ENCODE data around the gene GABRB2. TPM values are rescaled to one million over a fixed set of nuclear protein-coding genes. Genes with fewer than 3 reads are reported as not detected.

Gene GABRB2
- total and polyA plus RNA-seq, 12 donors = under 0.01 to 0.42 (median 0.18) TPM; not detected in 2

DNA sequence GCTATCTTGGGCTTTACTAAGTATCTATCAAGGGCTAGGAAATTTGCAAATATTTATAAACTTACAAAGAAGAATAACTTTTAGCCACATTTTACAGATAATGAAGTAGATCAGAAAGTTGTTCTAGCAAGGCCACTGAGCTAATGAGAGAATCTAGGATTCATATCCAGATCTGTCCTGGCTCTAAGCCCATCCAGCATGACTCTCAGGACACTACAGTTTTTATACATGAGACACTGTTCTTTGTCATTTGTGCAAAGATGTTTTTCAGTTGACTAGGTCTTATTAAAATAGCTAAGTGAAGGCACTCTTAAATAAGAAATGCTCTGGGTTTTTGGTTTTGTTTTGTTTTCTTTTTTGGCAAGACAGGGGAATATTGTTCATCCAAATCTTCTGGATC lies 273.1 kb downstream of the GABRB2 start:
- Histone ChIP-seq H3K4me1 (no peaks in the 10 kb centered on the region), H3K27ac (no peak overlapping the region), H3K36me3 (no peaks in the 10 kb centered on the region), H3K9me3 (peaks cover 0 to 9% (median 0%) of the 10 kb centered on the region in 11 donors), H3K4me3 (no peak overlapping the region), H3K27me3 (no peaks in the 10 kb centered on the region)
- ATAC-seq (no peak), DNase-seq (no peak)
- TF ChIP-seq, protein P1, sequence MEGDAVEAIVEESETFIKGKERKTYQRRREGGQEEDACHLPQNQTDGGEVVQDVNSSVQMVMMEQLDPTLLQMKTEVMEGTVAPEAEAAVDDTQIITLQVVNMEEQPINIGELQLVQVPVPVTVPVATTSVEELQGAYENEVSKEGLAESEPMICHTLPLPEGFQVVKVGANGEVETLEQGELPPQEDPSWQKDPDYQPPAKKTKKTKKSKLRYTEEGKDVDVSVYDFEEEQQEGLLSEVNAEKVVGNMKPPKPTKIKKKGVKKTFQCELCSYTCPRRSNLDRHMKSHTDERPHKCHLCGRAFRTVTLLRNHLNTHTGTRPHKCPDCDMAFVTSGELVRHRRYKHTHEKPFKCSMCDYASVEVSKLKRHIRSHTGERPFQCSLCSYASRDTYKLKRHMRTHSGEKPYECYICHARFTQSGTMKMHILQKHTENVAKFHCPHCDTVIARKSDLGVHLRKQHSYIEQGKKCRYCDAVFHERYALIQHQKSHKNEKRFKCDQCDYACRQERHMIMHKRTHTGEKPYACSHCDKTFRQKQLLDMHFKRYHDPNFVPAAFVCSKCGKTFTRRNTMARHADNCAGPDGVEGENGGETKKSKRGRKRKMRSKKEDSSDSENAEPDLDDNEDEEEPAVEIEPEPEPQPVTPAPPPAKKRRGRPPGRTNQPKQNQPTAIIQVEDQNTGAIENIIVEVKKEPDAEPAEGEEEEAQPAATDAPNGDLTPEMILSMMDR (IDR thresholded peaks at IDR 0.05) = no peak
- intact Hi-C loops (cut with DNase I) = no loop called here

DNA sequence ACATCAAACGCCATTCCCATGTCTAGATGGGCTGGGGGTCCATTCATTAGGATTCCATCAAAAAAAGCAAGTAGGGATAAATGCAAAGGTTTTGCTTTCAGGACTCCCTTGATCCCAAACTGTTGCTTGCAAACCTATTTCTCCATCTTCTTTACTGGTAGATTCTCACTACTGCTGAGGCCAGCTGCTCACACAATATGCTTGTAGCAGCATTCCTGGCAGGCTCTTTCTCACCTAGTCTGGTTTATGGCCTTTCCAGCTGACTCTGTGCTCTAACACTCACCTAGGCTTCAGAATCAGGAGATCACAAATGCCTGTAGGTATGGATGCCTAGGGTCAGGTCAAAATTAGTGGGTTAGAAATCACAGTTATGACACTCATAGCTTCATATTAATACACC lies 274.7 kb downstream of the GABRB2 start:
- no peak overlapping the region for H3K27ac ChIP-seq
- H3K4me1 ChIP-seq = no peaks in the 10 kb centered on the region
- WGBS, 2 donors = 80 to 89% methylated on average over 1 of the region's 1 CpG
- TF ChIP-seq, protein P1 (IDR thresholded peaks at IDR 0.05) = no peak
- H3K9me3 ChIP-seq = peaks cover 0 to 13% (median 0%) of the 10 kb centered on the region in 11 donors
- DNase-seq (no peak), ATAC-seq (no peak)
- H3K4me3 ChIP-seq = no peak overlapping the region
- no peaks in the 10 kb centered on the region for H3K36me3 ChIP-seq
- no peaks in the 10 kb centered on the region for H3K27me3 ChIP-seq
- intact Hi-C loops (cut with DNase I) = no loop called here

DNA sequence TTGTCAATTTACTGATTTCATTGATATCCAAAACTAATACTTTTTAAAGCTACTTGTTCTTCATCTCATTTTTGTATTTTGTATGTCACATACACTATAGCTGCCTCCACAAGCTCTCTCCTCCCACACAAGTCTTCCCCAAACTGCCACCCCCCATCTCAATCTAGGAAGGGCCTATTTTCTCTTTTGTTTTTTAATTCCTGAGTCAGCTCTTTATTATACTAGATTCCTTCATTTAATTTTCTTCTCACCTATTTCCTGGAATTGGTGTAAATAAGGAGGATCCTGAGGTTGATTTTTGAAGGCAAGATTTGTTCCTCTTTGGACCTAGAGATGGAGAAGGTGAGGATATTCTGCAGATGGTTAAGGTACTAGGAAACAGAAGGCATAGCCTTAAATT lies 277.4 kb downstream of the GABRB2 start:
- intact Hi-C loops (cut with DNase I) = no loop called here
- DNase-seq (no peak), ATAC-seq (no peak)
- no peaks in the 10 kb centered on the region for H3K27me3 ChIP-seq
- no peak overlapping the region for H3K27ac ChIP-seq
- no peaks in the 10 kb centered on the region for H3K36me3 ChIP-seq
- H3K9me3 ChIP-seq = peaks cover 0 to 13% (median 0%) of the 10 kb centered on the region in 11 donors
- H3K4me3 ChIP-seq = no peak overlapping the region
- H3K4me1 ChIP-seq = no peaks in the 10 kb centered on the region
- TF ChIP-seq, protein P1 (IDR thresholded peaks at IDR 0.05) = no peak

DNA sequence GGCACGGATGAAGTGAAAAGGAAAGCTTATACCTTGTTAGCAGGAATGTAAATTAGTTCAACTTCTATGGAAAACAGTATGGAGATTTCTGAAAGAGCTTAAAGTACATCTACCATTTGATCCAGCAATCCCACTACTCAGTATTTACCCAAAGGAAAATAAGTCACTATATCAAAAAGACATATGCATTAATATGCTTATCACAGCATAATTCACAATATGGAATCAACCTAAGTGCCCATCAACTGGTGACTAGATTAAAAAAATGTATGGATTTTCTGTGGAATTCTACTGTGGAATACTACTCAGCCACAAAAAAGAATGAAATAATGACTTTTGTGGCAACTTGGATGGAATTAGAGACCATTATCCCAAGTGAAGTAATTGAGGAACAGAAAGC lies 279.6 kb downstream of the GABRB2 start:
- H3K4me3 ChIP-seq = no peak overlapping the region
- ATAC-seq (no peak), DNase-seq (no peak)
- no peaks in the 10 kb centered on the region for H3K27me3 ChIP-seq
- TF ChIP-seq, protein P1 (IDR thresholded peaks at IDR 0.05) = no peak
- intact Hi-C loops (cut with DNase I) = no loop called here
- H3K27ac ChIP-seq = no peak overlapping the region
- H3K36me3 ChIP-seq = no peaks in the 10 kb centered on the region
- H3K4me1 ChIP-seq = no peaks in the 10 kb centered on the region
- peaks cover 0 to 13% (median 0%) of the 10 kb centered on the region in 11 donors for H3K9me3 ChIP-seq
- WGBS, 2 donors = 86 to 92% methylated on average over 1 of the region's 1 CpG

DNA sequence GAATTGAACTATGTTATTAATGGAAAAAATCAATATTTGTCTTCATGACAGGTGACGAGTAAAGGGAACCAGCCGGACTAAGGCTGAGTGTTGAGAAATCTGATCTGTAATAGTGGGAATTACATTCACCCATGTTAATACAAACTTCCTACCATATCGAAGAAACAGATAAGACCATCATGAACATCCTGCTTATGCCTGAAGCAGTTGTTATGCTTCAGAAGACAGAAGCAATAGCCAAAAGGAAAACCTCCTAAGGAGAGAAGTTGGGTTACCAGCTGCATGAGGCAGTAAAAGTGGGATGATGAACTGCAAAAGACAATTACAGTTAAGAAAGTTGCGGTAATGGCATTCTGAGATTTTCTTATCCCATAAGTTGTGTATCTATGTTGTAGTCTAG lies 281.5 kb downstream of the GABRB2 start:
- no peak for ATAC-seq
- TF ChIP-seq, protein P1 (IDR thresholded peaks at IDR 0.05) = no peak
- Histone ChIP-seq H3K27ac (no peak overlapping the region), H3K4me3 (no peak overlapping the region), H3K9me3 (peaks cover 0 to 13% (median 0%) of the 10 kb centered on the region in 11 donors), H3K4me1 (no peaks in the 10 kb centered on the region), H3K27me3 (no peaks in the 10 kb centered on the region), H3K36me3 (no peaks in the 10 kb centered on the region)
- WGBS, 2 donors = 67% methylated on average over 4 of the region's 4 CpGs
- intact Hi-C loops (cut with DNase I) = no loop called here
- DNase-seq = no peak

Measured in heart right ventricle (tissue), 16 donors.